NB4 (cell line): ENCODE results near the gene MYH6.

Source experiments
- DNase-seq: peaks from one replicate; pipeline ENCODE4 v3.0.0; 2010; ENCODE audit warnings: low read depth
- H3K4me3 ChIP-seq: one replicate; pipeline ENCODE4 v1.5.1; 2011; ENCODE audit warnings: mild to moderate bottlenecking, low read depth, low read length, moderate library complexity
- CTCF ChIP-seq: IDR thresholded peaks from one replicate; pipeline ENCODE4 v1.5.1; 2012; ENCODE audit warnings: low read depth, low read length
- MAX ChIP-seq: IDR thresholded peaks from 2 replicates; pipeline ENCODE4 v1.6.1; 2011; ENCODE audit warnings: low read depth, low read length
- MYC ChIP-seq: IDR thresholded peaks from 2 replicates; pipeline ENCODE4 v1.6.1; 2011; ENCODE audit warnings: low read depth, low read length
- POLR2A ChIP-seq: IDR thresholded peaks from 2 replicates; pipeline ENCODE4 v1.6.1; 2011; ENCODE audit warnings: mild to moderate bottlenecking; ENCODE audit not compliant: insufficient read length; ENCODE audit errors: extremely low read depth

The MYH6 gene

GRCh38 chr14:23351681-23352505, 56.2 kb downstream of the MYH6 start:
- no peak overlapping the region for H3K4me3 ChIP-seq
- no peak for DNase-seq
- TF ChIP-seq MAX, result no peak
- no peak for TF ChIP-seq MYC
- TF ChIP-seq CTCF, result no peak
- no peak for TF ChIP-seq POLR2A

- no peak for DNase-seq
- H3K4me3 ChIP-seq, result no peak overlapping the region
- TF ChIP-seq MAX, result no peak
- TF ChIP-seq MYC, result no peak
- TF ChIP-seq CTCF, result no peak
These were observed 58.8 kb downstream of the MYH6 start for GRCh38 chr14:23349156-23349845.

- H3K4me3 ChIP-seq, result no peak overlapping the region
- TF ChIP-seq CTCF, result no peak
- TF ChIP-seq POLR2A, result no peak
- no peak for DNase-seq
These were observed 59.8 kb downstream of the MYH6 start for GRCh38 chr14:23348297-23348655.

- TF ChIP-seq MAX, result no peak
- no peak for TF ChIP-seq MYC
- no peak for TF ChIP-seq CTCF
- no peak for TF ChIP-seq POLR2A
- no peak overlapping the region for H3K4me3 ChIP-seq
- no peak for DNase-seq
These were observed 60.4 kb downstream of the MYH6 start for GRCh38 chr14:23347406-23348296.

GRCh38 chr14:23346693-23347405, 61.2 kb downstream of the MYH6 start:
- DNase-seq, result no peak
- no peak for TF ChIP-seq MYC
- no peak for TF ChIP-seq POLR2A
- no peak for TF ChIP-seq CTCF
- no peak for TF ChIP-seq MAX
- H3K4me3 ChIP-seq, result no peak overlapping the region
